Measurements from ENCODE around the gene BSG.
"Not testable (repeated sequence)": the region's sequence is repeated elsewhere in the genome, so short reads cannot be mapped to it uniquely, and the experiment has no call there.

The BSG gene

GRCh38 chr19:608155-609003 is 36.0 kb downstream of the BSG start:
- no peak for DNase-seq

- no peak for DNase-seq
These were observed 36.6 kb downstream of the BSG start for GRCh38 chr19:609004-609346.

- DNase-seq = no peak
These were observed 37.8 kb downstream of the BSG start for GRCh38 chr19:610071-610800.

GRCh38 chr19:610801-611480 is 38.5 kb downstream of the BSG start:
- DNase-seq = peak; percentile 33

GRCh38 chr19:611481-611868 is 39.1 kb downstream of the BSG start:
- DNase-seq = peak; percentile 85

- DNase-seq = no peak
These were observed 40.5 kb downstream of the BSG start for GRCh38 chr19:612941-613340.

- DNase-seq = no peak
These were observed 41.6 kb downstream of the BSG start for GRCh38 chr19:613732-614567.

- no peak for DNase-seq
These were observed 43.2 kb downstream of the BSG start for GRCh38 chr19:615619-616018.

- DNase-seq = no peak
These were observed 43.8 kb downstream of the BSG start for GRCh38 chr19:616062-616700.

GRCh38 chr19:616747-617526 is 44.5 kb downstream of the BSG start:
- no peak for DNase-seq

- DNase-seq = no peak
These were observed 45.3 kb downstream of the BSG start for GRCh38 chr19:617551-618246.

- no peak for DNase-seq
These were observed 45.8 kb downstream of the BSG start for GRCh38 chr19:618247-618619.

GRCh38 chr19:618674-619285 is 46.4 kb downstream of the BSG start:
- no peak for DNase-seq

- DNase-seq = no peak
These were observed 47.0 kb downstream of the BSG start for GRCh38 chr19:619286-620002.

GRCh38 chr19:620166-620862 is 47.9 kb downstream of the BSG start:
- DNase-seq = no peak

GRCh38 chr19:621191-621590 is 48.8 kb downstream of the BSG start:
- not testable (repeated sequence) for DNase-seq

GRCh38 chr19:621819-622218 is 49.4 kb downstream of the BSG start:
- no peak for DNase-seq

GRCh38 chr19:622666-623065 is 50.3 kb downstream of the BSG start:
- DNase-seq = no peak

Data from HCEC 1CT (cell line).